Neural cell (in vitro differentiated cells): ENCODE measurements around the gene INPP5D. TPM values are rescaled to one million over a fixed set of nuclear protein-coding genes. Genes with fewer than 3 reads are reported as not detected.

Experiments
- H2AFZ ChIP-seq: fragments of 200-600, 300-800 bp; sonication (generic), shearing (Covaris generic); 2 replicates; pipeline ENCODE4 v1.6.0; 2014; ENCODE audit warnings: low read depth, mild to moderate bottlenecking, antibody characterized with exemption, low read length, moderate library complexity
- H3F3A ChIP-seq: fragments of 200-600 bp; shearing (Covaris generic); 2 replicates; pipeline ENCODE4 v1.6.1; 2016; ENCODE audit warnings: mild to moderate bottlenecking, moderate library complexity, mixed read lengths, antibody characterized with exemption, low read length; ENCODE audit not compliant: insufficient read depth, poor library complexity, severe bottlenecking
- H3K27ac ChIP-seq: fragments of 200-600, 300-800 bp; sonication (generic), shearing (Covaris generic); 2 replicates; pipeline ENCODE4 v1.5.1; 2014; ENCODE audit warnings: mild to moderate bottlenecking, low read length, moderate library complexity
- H3K27me3 ChIP-seq: fragments of 300-800, 200-600 bp; sonication (generic), shearing (Covaris generic); 2 replicates; pipeline ENCODE4 v1.6.0; 2014; ENCODE audit warnings: mild to moderate bottlenecking, low read depth, low read length, moderate library complexity; ENCODE audit not compliant: insufficient read depth
- H3K36me3 ChIP-seq: fragments of 300-800, 200-600 bp; sonication (generic), shearing (Covaris generic); 2 replicates; pipeline ENCODE4 v1.5.1; 2014; ENCODE audit warnings: mild to moderate bottlenecking, antibody characterized with exemption, low read length, moderate library complexity; ENCODE audit not compliant: insufficient read depth
- H3K4me2 ChIP-seq: fragments of 300-800, 200-600 bp; sonication (generic), shearing (Covaris generic); 2 replicates; pipeline ENCODE4 v1.6.0; 2014; ENCODE audit warnings: mild to moderate bottlenecking, low read length
- H3K4me3 ChIP-seq: fragments of 300-800, 200-600 bp; sonication (generic), shearing (Covaris generic); 2 replicates; pipeline ENCODE4 v1.5.1; 2014; ENCODE audit warnings: mild to moderate bottlenecking, low read length, moderate library complexity
- H3K79me2 ChIP-seq: fragments of 200-600 bp; shearing (Covaris generic); replicated peaks from 2 replicates; pipeline ENCODE4 v1.6.0; 2014; ENCODE audit warnings: mild to moderate bottlenecking, low read length, moderate library complexity; ENCODE audit not compliant: insufficient read depth
- H3K9ac ChIP-seq: fragments of 300-800, 200-600 bp; sonication (generic), shearing (Covaris generic); 2 replicates; pipeline ENCODE4 v1.6.1; 2016; ENCODE audit warnings: mild to moderate bottlenecking, low read length, mixed read lengths
- H3K9me2 ChIP-seq: fragments of 200-600 bp; shearing (Covaris generic); 2 replicates; pipeline ENCODE4 v1.6.1; 2016; ENCODE audit warnings: mild to moderate bottlenecking, low read length, mixed read lengths; ENCODE audit not compliant: insufficient read depth
- H3K9me3 ChIP-seq: fragments of 200-600, 300-800 bp; sonication (generic), shearing (Covaris generic); 2 replicates; pipeline ENCODE4 v1.6.1; 2016; ENCODE audit warnings: mild to moderate bottlenecking, mixed run types, low read length, moderate library complexity, mixed read lengths
- H4K20me1 ChIP-seq: fragments of 200-600 bp; shearing (Covaris generic); 2 replicates; pipeline ENCODE4 v1.6.1; 2016; ENCODE audit warnings: mild to moderate bottlenecking, mixed run types; ENCODE audit not compliant: insufficient read depth
- CTCF ChIP-seq: fragments of 450-650 bp; IDR thresholded peaks from 2 replicates; pipeline ENCODE4 v1.5.1; 2014; ENCODE audit warnings: antibody characterized with exemption, mild to moderate bottlenecking, moderate library complexity; ENCODE audit not compliant: poor library complexity, severe bottlenecking
- EP300 ChIP-seq: fragments of 450-650 bp; conservative IDR thresholded peaks from 2 replicates; pipeline ENCODE4 v1.6.1; 2014; ENCODE audit warnings: antibody characterized with exemption, mild to moderate bottlenecking, moderate library complexity; ENCODE audit not compliant: poor library complexity, severe bottlenecking
- EZH2 ChIP-seq: fragments of 200-600, 300-800 bp; shearing (Covaris generic), sonication (generic); IDR thresholded peaks from 2 replicates; pipeline ENCODE4 v1.6.1; 2014; ENCODE audit warnings: antibody characterized with exemption, low read length, borderline replicate concordance, mild to moderate bottlenecking; ENCODE audit not compliant: insufficient read depth, poor library complexity, severe bottlenecking
- MXI1 ChIP-seq: fragments of 450-650 bp; conservative IDR thresholded peaks from 2 replicates; pipeline ENCODE4 v1.6.1; 2014; ENCODE audit warnings: antibody characterized with exemption, mild to moderate bottlenecking; ENCODE audit not compliant: poor library complexity, severe bottlenecking
- POLR2AphosphoS5 ChIP-seq: IDR thresholded peaks from 2 replicates; pipeline ENCODE4 v1.6.1; 2012
- RAD21 ChIP-seq: fragments of 450-650 bp; conservative IDR thresholded peaks from 2 replicates; pipeline ENCODE4 v1.6.1; 2014; ENCODE audit warnings: antibody characterized with exemption, mild to moderate bottlenecking, moderate library complexity
- REST ChIP-seq: IDR thresholded peaks from 2 replicates; pipeline ENCODE4 v1.6.1; 2012; ENCODE audit warnings: borderline replicate concordance
- SMC3 ChIP-seq: fragments of 450-650 bp; conservative IDR thresholded peaks from 2 replicates; pipeline ENCODE4 v1.6.1; 2014; ENCODE audit warnings: antibody characterized with exemption, mild to moderate bottlenecking, moderate library complexity; ENCODE audit not compliant: poor library complexity
- TAF1 ChIP-seq: IDR thresholded peaks from 2 replicates; pipeline ENCODE4 v1.6.1; 2012; ENCODE audit warnings: low read depth
- polyA plus RNA-seq: library from polyadenylated mRNA; depleted of rRNA; stranded (reverse); fragments of >200 nt; gene quantifications from 2 replicates; pipeline ENCODE4 v1.2.3, GENCODE V29; 2014

The INPP5D gene
- polyA plus RNA-seq, 1 donor from 2014 or later, result not detected

GRCh38 chr2:233252227-233252626 lies 192.1 kb downstream of the INPP5D start:
- H3K27ac ChIP-seq, result peak overlapping the region; percentile 75

GRCh38 chr2:233255151-233255550 lies 195.0 kb downstream of the INPP5D start:
- H4K20me1 ChIP-seq, result no peaks in the 10 kb centered on the region
- no peaks in the 10 kb centered on the region for H3K9me2 ChIP-seq
- no peak overlapping the region for H3K4me3 ChIP-seq
- no peaks in the 10 kb centered on the region for H3K36me3 ChIP-seq
- H3F3A ChIP-seq, result no peaks in the 10 kb centered on the region
- no peak overlapping the region for H3K27ac ChIP-seq
- no peak overlapping the region for H2AFZ ChIP-seq
- peaks cover 6% of the 10 kb centered on the region for H3K79me2 ChIP-seq
- no peaks in the 10 kb centered on the region for H3K9me3 ChIP-seq
- no peaks in the 10 kb centered on the region for H3K27me3 ChIP-seq
- no peak overlapping the region for H3K9ac ChIP-seq
- no peak overlapping the region for H3K4me2 ChIP-seq
- no peak for TF ChIP-seq CTCF
- no peak for TF ChIP-seq EP300
- no peak for TF ChIP-seq RAD21
- TF ChIP-seq EZH2, result no peak
- TF ChIP-seq TAF1, result no peak
- TF ChIP-seq SMC3, result no peak

More at GRCh38 chr2:233252227-233252626, 192.1 kb downstream of the INPP5D start:
- TF ChIP-seq POLR2AphosphoS5 (no peak), CTCF (no peak), EP300 (no peak), REST (no peak), EZH2 (no peak), RAD21 (no peak), TAF1 (no peak), MXI1 (no peak), SMC3 (no peak)
- Histone ChIP-seq H2AFZ (peak overlapping the region; percentile 87), H4K20me1 (no peaks in the 10 kb centered on the region), H3K36me3 (no peaks in the 10 kb centered on the region), H3F3A (no peaks in the 10 kb centered on the region), H3K79me2 (peaks cover 6% of the 10 kb centered on the region), H3K27me3 (no peaks in the 10 kb centered on the region), H3K9ac (peak overlapping the region; percentile 78), H3K9me3 (no peaks in the 10 kb centered on the region), H3K4me2 (peak overlapping the region; percentile 91), H3K9me2 (no peaks in the 10 kb centered on the region), H3K4me3 (peak overlapping the region; percentile 94)
